B cell (primary cell): ENCODE results near the gene OR52N4.

Experiments
- CTCF ChIP-seq: fragments of 200-600 bp; IDR thresholded peaks from one replicate; pipeline ENCODE4 v1.8.0; 2022; ENCODE audit warnings: antibody characterized with exemption, mild to moderate bottlenecking
- EZH2 ChIP-seq: IDR thresholded peaks from 2 replicates; pipeline ENCODE4 v1.6.1; 2012; ENCODE audit warnings: borderline replicate concordance, low read depth, mild to moderate bottlenecking, moderate library complexity, low read length; ENCODE audit not compliant: insufficient read depth, poor library complexity, severe bottlenecking

- TF ChIP-seq CTCF = no peak
- TF ChIP-seq EZH2 = no peak
These were observed 48.4 kb upstream of the OR52N4 start for GRCh38 chr11:5705688-5706087.
